SK-N-SH (cell line): ENCODE results near the gene B2M. TPM values are rescaled to one million over a fixed set of nuclear protein-coding genes. Genes with fewer than 3 reads are reported as not detected.

Experiments used
- CTCF ChIA-PET: fragments of 300-600, 350-600 bp; formaldehyde crosslinking; extraction: SDS; loops from one replicate; lab custom pipeline; 2021; lab: Yijun Ruan, JAX
- POLR2A ChIA-PET: fragments of 350-600 bp; sonication (Branson Sonifier 250); formaldehyde crosslinking; extraction: SDS; loops from one replicate; lab custom pipeline; 2020; ENCODE audit warnings: antibody characterized with exemption, inconsistent platforms; lab: Yijun Ruan, JAX
- DNase-seq: peaks from one replicate; pipeline ENCODE4 v3.0.0; 2012
- H2AFZ ChIP-seq: fragments of 200-600 bp; sonication (generic); 2 replicates; pipeline ENCODE4 v1.8.1; 2016; ENCODE audit warnings: antibody characterized with exemption, mild to moderate bottlenecking, low read depth
- H3F3A ChIP-seq: fragments of 200-600 bp; sonication (generic); replicated peaks from 2 replicates; pipeline ENCODE3; 2016; ENCODE audit warnings: antibody characterized with exemption, mild to moderate bottlenecking; ENCODE audit not compliant: insufficient read depth
- H3K27ac ChIP-seq, 2 experiments: fragments of 200-500 bp in 1 of 2; fragments of 200-600 bp in 1 of 2; sonication (Bioruptor generic) in 1 of 2; sonication (generic), shearing (Covaris generic) in 1 of 2; 2 replicates each; pipeline versions ENCODE4 v1.5.1 to v1.6.1; 2014 to 2016; ENCODE audit warnings: low read depth in 2 of 2, inconsistent platforms in 1 of 2, low read length in 1 of 2, mild to moderate bottlenecking in 1 of 2, mixed read lengths in 1 of 2
- H3K27me3 ChIP-seq: fragments of 200-600 bp; sonication (generic), shearing (Covaris generic); 2 replicates; pipeline ENCODE4 v1.6.1; 2016; ENCODE audit warnings: mixed run types; ENCODE audit not compliant: insufficient read depth
- H3K36me3 ChIP-seq, 2 experiments: fragments of 200-500 bp in 1 of 2; fragments of 200-600 bp in 1 of 2; sonication (Bioruptor generic) in 1 of 2; sonication (generic) in 1 of 2; replicated peaks in 1 of 2; 2 replicates each; pipeline versions ENCODE3 to v1.5.1; 2014 to 2016; ENCODE audit warnings: low read length in 1 of 2, mild to moderate bottlenecking in 1 of 2; ENCODE audit not compliant: insufficient read depth in 2 of 2, control insufficient read depth in 1 of 2
- H3K4me1 ChIP-seq, 2 experiments: fragments of 200-500 bp in 1 of 2; fragments of 200-600 bp in 1 of 2; sonication (Bioruptor generic) in 1 of 2; sonication (generic), shearing (Covaris generic) in 1 of 2; 2 replicates each; pipeline versions ENCODE4 v1.5.1 to v1.6.1; 2014 to 2016; ENCODE audit warnings: low read depth in 1 of 2, low read length in 1 of 2, mixed run types in 1 of 2; ENCODE audit not compliant: insufficient read depth in 2 of 2, control insufficient read depth in 1 of 2
- H3K4me2 ChIP-seq: fragments of 200-600 bp; sonication (generic), shearing (Covaris generic); 2 replicates; pipeline ENCODE4 v1.6.1; 2017; ENCODE audit warnings: mixed run types
- H3K4me3 ChIP-seq, 2 experiments: fragments of 200-500 bp in 1 of 2; fragments of 200-600 bp in 1 of 2; sonication (Bioruptor generic) in 1 of 2; sonication (generic), shearing (Covaris generic) in 1 of 2; 2 replicates each; pipeline versions ENCODE4 v1.5.1 to v1.8.1; 2014 to 2016; ENCODE audit warnings: low read depth in 2 of 2, inconsistent platforms in 1 of 2, low read length in 1 of 2, mild to moderate bottlenecking in 1 of 2, mixed read lengths in 1 of 2, moderate library complexity in 1 of 2
- H3K79me2 ChIP-seq: fragments of 200-600 bp; sonication (generic); 2 replicates; pipeline ENCODE4 v1.8.1; 2017; ENCODE audit warnings: mild to moderate bottlenecking; ENCODE audit not compliant: insufficient read depth
- H3K9ac ChIP-seq: fragments of 200-600 bp; sonication (generic); 2 replicates; pipeline ENCODE4 v1.6.1; 2017; ENCODE audit warnings: mixed run types
- H3K9me2 ChIP-seq: fragments of 200-600 bp; sonication (generic); 2 replicates; pipeline ENCODE4 v1.6.1; 2017; ENCODE audit warnings: mixed run types
- H3K9me3 ChIP-seq: fragments of 200-600 bp; sonication (generic); 2 replicates; pipeline ENCODE4 v1.6.1; 2017; ENCODE audit warnings: mixed run types, mild to moderate bottlenecking, moderate library complexity
- H4K20me1 ChIP-seq: fragments of 200-600 bp; sonication (generic); 2 replicates; pipeline ENCODE4 v1.6.1; 2017; ENCODE audit warnings: mild to moderate bottlenecking, mixed run types; ENCODE audit not compliant: insufficient read depth
- CTCF ChIP-seq: fragments of 200-600 bp; sonication (generic); IDR thresholded peaks from 2 replicates; pipeline ENCODE4 v1.6.1; 2017; ENCODE audit warnings: antibody characterized with exemption, mild to moderate bottlenecking, moderate library complexity
- EP300 ChIP-seq, 2 experiments: IDR thresholded peaks; 2 replicates each; pipeline versions ENCODE4 v1.4.0 to v1.6.1; 2012; ENCODE audit warnings: borderline replicate concordance in 1 of 2, low read depth in 1 of 2, low read length in 1 of 2
- EZH2phosphoT487 ChIP-seq: fragments of 200-600 bp; sonication (generic); IDR thresholded peaks from 2 replicates; pipeline ENCODE4 v1.6.1; 2017; ENCODE audit warnings: low read depth, mixed run types, mild to moderate bottlenecking, antibody characterized with exemption, moderate library complexity, borderline replicate concordance
- GABPA ChIP-seq: IDR thresholded peaks from 2 replicates; pipeline ENCODE4 v1.4.0; 2012; ENCODE audit warnings: low read depth, mild to moderate bottlenecking
- GATA2 ChIP-seq: sonication (generic); formaldehyde crosslinking; IDR thresholded peaks from 2 replicates; pipeline ENCODE4 v1.5.0; 2020; ENCODE audit warnings: mild to moderate bottlenecking, missing genetic modification reagents
- IRF3 ChIP-seq: fragments of 150-350 bp; IDR thresholded peaks from 2 replicates; pipeline ENCODE4 v1.6.1; 2016; ENCODE audit warnings: mild to moderate bottlenecking, low read depth, low read length
- JUND ChIP-seq: IDR thresholded peaks from 2 replicates; pipeline ENCODE4 v1.4.0; 2012
- NFIC ChIP-seq: IDR thresholded peaks from 2 replicates; pipeline ENCODE4 v1.4.0; 2012; ENCODE audit warnings: borderline replicate concordance
- PBX3 ChIP-seq: IDR thresholded peaks from 2 replicates; pipeline ENCODE4; 2012
- POLR2AphosphoS5 ChIP-seq: IDR thresholded peaks from 2 replicates; pipeline ENCODE4 v1.6.1; 2012; ENCODE audit warnings: low read depth, low read length
- RCOR1 ChIP-seq: fragments of 150-350 bp; IDR thresholded peaks from 2 replicates; pipeline ENCODE4 v1.6.1; 2017; ENCODE audit warnings: antibody characterized with exemption, low read length
- REST ChIP-seq: IDR thresholded peaks from 2 replicates; pipeline ENCODE4 v1.6.1; 2012; ENCODE audit warnings: mild to moderate bottlenecking, low read depth, low read length, moderate library complexity
- TAF1 ChIP-seq: IDR thresholded peaks from 2 replicates; pipeline ENCODE4 v1.6.1; 2012; ENCODE audit warnings: low read depth, mild to moderate bottlenecking, low read length, moderate library complexity, borderline replicate concordance
- TEAD4 ChIP-seq: IDR thresholded peaks from 2 replicates; pipeline ENCODE4 v1.4.0; 2012; ENCODE audit warnings: mild to moderate bottlenecking, borderline replicate concordance; ENCODE audit not compliant: insufficient read depth
- USF2 ChIP-seq: fragments of 150-350 bp; IDR thresholded peaks from 2 replicates; pipeline ENCODE4 v1.6.1; 2017; ENCODE audit warnings: antibody characterized with exemption, low read length, low read depth, borderline replicate concordance
- WGBS: methylation state at CpG from one replicate; pipeline ENCODE4 v1.1.6; 2017; ENCODE audit warnings: low lambda C conversion rate; 5-methylcytosine and 5-hydroxymethylcytosine counted together
- polyA plus RNA-seq, 3 experiments: library from polyadenylated mRNA; depleted of rRNA; stranded (reverse); fragments of >200 nt; gene quantifications; 2 replicates each; pipeline ENCODE4 v1.2.3, GENCODE V29; 2012

Gene B2M
- polyA plus RNA-seq, 1 of the 3 experiments (the other 2 are of a cell fraction): 1,193 TPM

- H3K4me1 ChIP-seq: no peaks in the 10 kb centered on the region
- no peaks in the 10 kb centered on the region for H4K20me1 ChIP-seq
- H3K4me3 ChIP-seq: no peak overlapping the region
- TF ChIP-seq EZH2phosphoT487: no peak
- TF ChIP-seq GATA2 (CRISPR knock-in tag): no peak
- TF ChIP-seq USF2: no peak
- no peak for TF ChIP-seq RCOR1
- no peak for TF ChIP-seq POLR2AphosphoS5
- TF ChIP-seq REST: no peak
- no peak for TF ChIP-seq TAF1
- no peak for TF ChIP-seq GABPA
- TF ChIP-seq NFIC: no peak
- TF ChIP-seq TEAD4: no peak
- no peak for TF ChIP-seq PBX3
- H3K36me3 ChIP-seq: no peaks in the 10 kb centered on the region
- no peaks in the 10 kb centered on the region for H3K9me3 ChIP-seq
- H3F3A ChIP-seq: no peaks in the 10 kb centered on the region
- no peaks in the 10 kb centered on the region for H3K79me2 ChIP-seq
- no peak for DNase-seq
- H2AFZ ChIP-seq: no peak overlapping the region
- H3K9me2 ChIP-seq: no peaks in the 10 kb centered on the region
- ChIA-PET CTCF (no interaction called here), POLR2A (no interaction called here)
- no peak overlapping the region for H3K4me2 ChIP-seq
- H3K9ac ChIP-seq: no peak overlapping the region
- no peak overlapping the region for H3K27ac ChIP-seq
- no peaks in the 10 kb centered on the region for H3K27me3 ChIP-seq
Observed at GRCh38 chr15:44697014-44697413, 14.3 kb upstream of the B2M start.

GRCh38 chr15:44698641-44699040 is 12.7 kb upstream of the B2M start:
- no peaks in the 10 kb centered on the region for H3F3A ChIP-seq
- ChIA-PET POLR2A (no interaction called here), CTCF (interaction anchor here (0.7 to 1.7 kb wide), 2 partner anchors 12 to 82 kb away, joined by 3 to 5 read pairs; partner anchors contain the start of gene PATL2)
- H3K79me2 ChIP-seq: no peaks in the 10 kb centered on the region
- no peak for DNase-seq
- H3K4me3 ChIP-seq: no peak overlapping the region
- H3K36me3 ChIP-seq: no peaks in the 10 kb centered on the region
- no peak overlapping the region for H3K9ac ChIP-seq
- H4K20me1 ChIP-seq: no peaks in the 10 kb centered on the region
- H2AFZ ChIP-seq: no peak overlapping the region
- WGBS: 52% methylated on average over 2 of the region's 2 CpGs
- H3K4me1 ChIP-seq: no peaks in the 10 kb centered on the region
- H3K4me2 ChIP-seq: no peak overlapping the region
- H3K9me2 ChIP-seq: no peaks in the 10 kb centered on the region
- H3K9me3 ChIP-seq: no peaks in the 10 kb centered on the region; the same call in 1 of the 2 replicates
- no peaks in the 10 kb centered on the region for H3K27me3 ChIP-seq
- no peak overlapping the region for H3K27ac ChIP-seq
- TF ChIP-seq EP300 (IDR thresholded peaks at IDR 0.05; ENCODE audit: borderline replicate concordance in 1 of 2, low read depth in 1 of 2, low read length in 1 of 2) (no peak), REST (no peak), JUND (no peak), IRF3 (no peak), CTCF (no peak)
